ENCODE measurements around the gene JAKMIP3.

GRCh38 chr10:132114953-132115520 is 49.3 kb downstream of the JAKMIP3 start:
- TF ChIP-seq MTA3 (IDR thresholded peaks at IDR 0.05; ENCODE audit: borderline replicate concordance) = no peak
- no peak for TF ChIP-seq E2F6 (IDR thresholded peaks at IDR 0.05; ENCODE audit: borderline replicate concordance in 1 of 2, extremely low read depth in 1 of 2, insufficient read depth in 1 of 2, insufficient read length in 1 of 2, low read depth in 1 of 2, low read length in 1 of 2, poor library complexity in 1 of 2, severe bottlenecking in 1 of 2)
- no peak for TF ChIP-seq ZNF124 (CRISPR knock-in tag; IDR thresholded peaks at IDR 0.05)
- TF ChIP-seq KDM1A (IDR thresholded peaks at IDR 0.05) = no peak
- no peak for TF ChIP-seq ZBED1 (IDR thresholded peaks at IDR 0.05)
- no peak for TF ChIP-seq E2F5 (CRISPR knock-in tag; IDR thresholded peaks at IDR 0.05)

Data from K562 (cell line).